HTR-8/SVneo (cell line): Measurements from ENCODE around the gene SDK2.

ENCODE experiments used
- DNase-seq: peaks from one replicate; pipeline ENCODE4 v3.0.0; 2011; ENCODE audit warnings: low spot score, mixed read lengths; ENCODE audit not compliant: insufficient read length
- FAIRE-seq: peaks from 2 replicates; lab custom pipeline; 2011; peaks lifted over from hg19 to GRCh38; lab: Jason Lieb, UNC

SDK2 gene

GRCh38 chr17:73593249-73593965, 50.8 kb downstream of the SDK2 start:
- no peak for FAIRE-seq

GRCh38 chr17:73592501-73592961, 51.7 kb downstream of the SDK2 start:
- DNase-seq (no peak), FAIRE-seq (no peak)

More at GRCh38 chr17:73593249-73593965, 50.8 kb downstream of the SDK2 start:
- DNase-seq: no peak

GRCh38 chr17:73592079-73592415, 52.2 kb downstream of the SDK2 start:
- no peak for FAIRE-seq
- DNase-seq: no peak

GRCh38 chr17:73591296-73592078, 52.8 kb downstream of the SDK2 start:
- DNase-seq: no peak
- FAIRE-seq: no peak

- no peak for FAIRE-seq
- no peak for DNase-seq
These were observed 54.8 kb downstream of the SDK2 start for GRCh38 chr17:73589363-73589980.

GRCh38 chr17:73588891-73589290, 55.4 kb downstream of the SDK2 start:
- no peak for FAIRE-seq
- no peak for DNase-seq

- DNase-seq (no peak), FAIRE-seq (no peak)
These were observed 55.9 kb downstream of the SDK2 start for GRCh38 chr17:73588301-73588846.

- FAIRE-seq (peak; percentile 9), DNase-seq (peak; percentile 48)
These were observed 57.2 kb downstream of the SDK2 start for GRCh38 chr17:73586921-73587602.

GRCh38 chr17:73586275-73586832, 57.9 kb downstream of the SDK2 start:
- FAIRE-seq (no peak), DNase-seq (no peak)

GRCh38 chr17:73585583-73585982, 58.7 kb downstream of the SDK2 start:
- no peak for DNase-seq
- FAIRE-seq: no peak

GRCh38 chr17:73584987-73585386, 59.3 kb downstream of the SDK2 start:
- FAIRE-seq (no peak), DNase-seq (no peak)

- FAIRE-seq (no peak), DNase-seq (no peak)
These were observed 60.2 kb downstream of the SDK2 start for GRCh38 chr17:73584049-73584448.

GRCh38 chr17:73582821-73583220, 61.4 kb downstream of the SDK2 start:
- no peak for FAIRE-seq
- no peak for DNase-seq

GRCh38 chr17:73582359-73582758, 61.9 kb downstream of the SDK2 start:
- FAIRE-seq (no peak), DNase-seq (no peak)

GRCh38 chr17:73581379-73581778, 62.9 kb downstream of the SDK2 start:
- FAIRE-seq: no peak
- no peak for DNase-seq

GRCh38 chr17:73580073-73580710, 64.1 kb downstream of the SDK2 start:
- FAIRE-seq (no peak), DNase-seq (no peak)

GRCh38 chr17:73576556-73577098, 67.6 kb downstream of the SDK2 start:
- FAIRE-seq: no peak
- DNase-seq: no peak

GRCh38 chr17:73575470-73576221, 68.6 kb downstream of the SDK2 start:
- DNase-seq (no peak), FAIRE-seq (no peak)
